Ovary (tissue), 9 donors: ENCODE measurements around the gene MCM8. TPM values are rescaled to one million over a fixed set of nuclear protein-coding genes. Genes with fewer than 3 reads are reported as not detected.

ENCODE experiments used
- DNase-seq, 5 donors: peaks; one replicate each; pipeline ENCODE4 v3.0.0-alpha.2; 2019 to 2020
- H3K27ac ChIP-seq, 2 donors: fragments of 200-600 bp; one replicate each; pipeline versions ENCODE4 v1.5.1 to v1.8.0; 2019 to 2022
- H3K27me3 ChIP-seq: fragments of 200-600 bp; one replicate; pipeline ENCODE4 v1.8.0; 2022
- H3K36me3 ChIP-seq: fragments of 200-600 bp; sonication (generic); one replicate; pipeline ENCODE4 v1.5.1; 2019
- H3K4me1 ChIP-seq: one replicate; pipeline ENCODE4 v1.8.1; 2013; ENCODE audit warnings: mild to moderate bottlenecking, moderate library complexity; ENCODE audit not compliant: insufficient read depth
- H3K4me3 ChIP-seq: fragments of 200-600 bp; sonication (generic); one replicate; pipeline ENCODE4 v1.5.1; 2017
- H3K9me3 ChIP-seq, 2 donors: fragments of 200-600 bp in 1 of 2; sonication (generic) in 1 of 2; one replicate each; pipeline versions ENCODE4 v1.5.1 to v1.8.1; 2013 to 2019; ENCODE audit warnings: mild to moderate bottlenecking in 1 of 2, moderate library complexity in 1 of 2
- EP300 ChIP-seq: sonication (generic); formaldehyde crosslinking; IDR thresholded peaks from one replicate; pipeline ENCODE4 v1.6.1; 2017; ENCODE audit warnings: antibody characterized with exemption
- POLR2A ChIP-seq: fragments of 450-650 bp; IDR thresholded peaks from one replicate; pipeline ENCODE4 v1.6.1; 2017; ENCODE audit warnings: antibody characterized with exemption, mild to moderate bottlenecking, moderate library complexity
- WGBS, 3 donors: extraction: QIAGEN DNeasy Blood & Tissue Kit in 1 of 3; methylation state at CpG; one replicate each; pipeline versions ENCODE4 v1.1.5 to v1.1.7; 2013 to 2017; 5-methylcytosine and 5-hydroxymethylcytosine counted together
- intact Hi-C, 4 donors: fragments of 100-400 bp; cut with DNase I; formaldehyde crosslinking; loops; one replicate each; pipeline versions ENCODE4 v1.11.0 to v1.15.1; 2022 to 2023
- polyA plus RNA-seq, 2 donors: library from polyadenylated mRNA; stranded (reverse); fragments of 200-250 nt in 1 of 2; fragments of 350-450 nt in 1 of 2; fragmentation: Illumina TruSeq in 1 of 2; extraction: RNeasy Lipid Tissue Mini Kit (QIAGEN cat#74804) in 1 of 2; gene quantifications; one replicate each; pipeline ENCODE4 v1.2.3, GENCODE V29; 2013 to 2014
- total RNA-seq, 7 donors: library from RNA; depleted of rRNA in 2 of 7; stranded (reverse); fragments of >200 nt in 2 of 7; fragmentation: NEBNext Ultra II Directional in 3 of 7; extraction: Animal tissue kit (Norgen Biotek cat#: 25700) in 3 of 7; gene quantifications; one replicate each; pipeline versions ENCODE4 v1.1.0 to v1.2.4, GENCODE V29; 2016 to 2023
- TF ChIP-seq, protein P1 (sequence below), 3 donors: fragments of 450-650 bp in 2 of 3; fragments of 200-600 bp in 1 of 3; IDR thresholded peaks; one replicate each; pipeline versions ENCODE4 v1.5.1 to v1.8.0; 2016 to 2022; ENCODE audit warnings: antibody characterized with exemption in 3 of 3, mild to moderate bottlenecking in 1 of 3
- donor health status: DM: no; HTN: no; CAD: no; lungs with moderate emphysema.
- donor health status: DM: no; HTN: no; CAD: no.
- donor health status: Bipolar disorder and iron deficiency.
- donor health status: DM: yes; HTN: yes; CAD: no.
- donor health status: DM: no; HTN: no; CAD: no.
- donor health status: DM: yes; HTN: yes; CAD: no.

Gene MCM8
- total and polyA plus RNA-seq, 9 donors = 2.3 to 4.9 (median 3.6) TPM

DNA sequence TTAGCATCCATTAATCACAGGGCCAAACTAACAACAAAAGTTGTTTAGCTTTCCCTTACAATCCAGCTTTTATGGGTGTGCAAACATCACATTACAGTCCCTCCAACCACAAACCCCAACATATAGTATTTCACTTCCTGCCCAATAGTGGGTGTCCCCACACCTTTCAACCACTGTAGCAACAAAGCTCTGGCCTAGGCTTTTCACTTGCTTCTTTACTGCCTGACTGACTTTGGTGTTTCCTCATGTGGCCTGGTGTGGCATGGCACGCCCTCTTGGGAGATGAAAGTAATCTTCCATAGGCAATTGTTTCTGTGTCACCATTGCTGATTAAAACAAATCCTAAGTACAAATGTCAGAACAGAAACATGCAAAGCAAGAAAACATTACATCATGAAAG is 46.3 kb downstream of the MCM8 start:
- Histone ChIP-seq H3K4me3 (no peak overlapping the region), H3K36me3 (no peaks in the 10 kb centered on the region), H3K27ac (no peak overlapping the region), H3K27me3 (no peaks in the 10 kb centered on the region), H3K9me3 (no peaks in the 10 kb centered on the region), H3K4me1 (no peaks in the 10 kb centered on the region)
- 91 to 100% (median 97%) methylated on average over 1 of the region's 1 CpG for WGBS, 3 donors
- TF ChIP-seq POLR2A = no peak
- TF ChIP-seq EP300 = no peak
- TF ChIP-seq, protein P1, sequence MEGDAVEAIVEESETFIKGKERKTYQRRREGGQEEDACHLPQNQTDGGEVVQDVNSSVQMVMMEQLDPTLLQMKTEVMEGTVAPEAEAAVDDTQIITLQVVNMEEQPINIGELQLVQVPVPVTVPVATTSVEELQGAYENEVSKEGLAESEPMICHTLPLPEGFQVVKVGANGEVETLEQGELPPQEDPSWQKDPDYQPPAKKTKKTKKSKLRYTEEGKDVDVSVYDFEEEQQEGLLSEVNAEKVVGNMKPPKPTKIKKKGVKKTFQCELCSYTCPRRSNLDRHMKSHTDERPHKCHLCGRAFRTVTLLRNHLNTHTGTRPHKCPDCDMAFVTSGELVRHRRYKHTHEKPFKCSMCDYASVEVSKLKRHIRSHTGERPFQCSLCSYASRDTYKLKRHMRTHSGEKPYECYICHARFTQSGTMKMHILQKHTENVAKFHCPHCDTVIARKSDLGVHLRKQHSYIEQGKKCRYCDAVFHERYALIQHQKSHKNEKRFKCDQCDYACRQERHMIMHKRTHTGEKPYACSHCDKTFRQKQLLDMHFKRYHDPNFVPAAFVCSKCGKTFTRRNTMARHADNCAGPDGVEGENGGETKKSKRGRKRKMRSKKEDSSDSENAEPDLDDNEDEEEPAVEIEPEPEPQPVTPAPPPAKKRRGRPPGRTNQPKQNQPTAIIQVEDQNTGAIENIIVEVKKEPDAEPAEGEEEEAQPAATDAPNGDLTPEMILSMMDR (IDR thresholded peaks at IDR 0.05) = no peak
- intact Hi-C loops = no loop called here
- DNase-seq = no peak

DNA sequence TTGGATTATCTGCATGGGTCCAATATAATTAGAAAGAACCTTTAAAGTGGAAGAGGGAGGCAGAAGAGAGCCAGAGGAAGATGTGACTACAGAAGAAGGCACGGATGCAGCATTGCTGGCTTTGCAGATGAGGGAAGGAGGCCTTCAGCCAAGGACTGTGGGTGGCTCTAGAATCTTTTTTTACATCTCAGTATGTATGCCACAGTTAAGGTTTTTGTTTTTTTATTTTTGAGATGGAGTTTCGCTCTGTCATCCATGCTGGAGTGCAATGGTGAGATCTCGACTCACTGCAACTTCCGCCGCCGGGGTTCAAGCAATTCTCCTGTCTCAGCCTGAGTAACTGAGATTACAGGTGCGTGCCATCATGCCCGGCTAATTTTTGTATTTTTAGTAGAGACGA is 49.3 kb downstream of the MCM8 start:
- no peak for DNase-seq
- Histone ChIP-seq H3K9me3 (no peaks in the 10 kb centered on the region), H3K27ac (no peak overlapping the region), H3K4me1 (no peaks in the 10 kb centered on the region), H3K4me3 (no peak overlapping the region), H3K27me3 (no peaks in the 10 kb centered on the region), H3K36me3 (no peaks in the 10 kb centered on the region)
- TF ChIP-seq, protein P1 (IDR thresholded peaks at IDR 0.05) = no peak
- no peak for TF ChIP-seq EP300
- no peak for TF ChIP-seq POLR2A
- intact Hi-C loops = no loop called here
- WGBS, 3 donors = 92 to 94% (median 93%) methylated on average over 9 of the region's 9 CpGs

- no peaks in the 10 kb centered on the region for H3K4me1 ChIP-seq
- no peaks in the 10 kb centered on the region for H3K36me3 ChIP-seq
- no peaks in the 10 kb centered on the region for H3K9me3 ChIP-seq
- no peak overlapping the region for H3K4me3 ChIP-seq
- H3K27me3 ChIP-seq = no peaks in the 10 kb centered on the region
- TF ChIP-seq POLR2A (no peak), EP300 (no peak)
- TF ChIP-seq, protein P1 (IDR thresholded peaks at IDR 0.05) = no peak
- H3K27ac ChIP-seq = no peak overlapping the region
- no peak for DNase-seq
- 63 to 73% (median 71%) methylated on average over 8 of the region's 8 CpGs for WGBS, 3 donors
- intact Hi-C loops = no loop called here
These were observed 50.4 kb downstream of the MCM8 start for GRCh38 chr20:6000871-6001270.

DNA sequence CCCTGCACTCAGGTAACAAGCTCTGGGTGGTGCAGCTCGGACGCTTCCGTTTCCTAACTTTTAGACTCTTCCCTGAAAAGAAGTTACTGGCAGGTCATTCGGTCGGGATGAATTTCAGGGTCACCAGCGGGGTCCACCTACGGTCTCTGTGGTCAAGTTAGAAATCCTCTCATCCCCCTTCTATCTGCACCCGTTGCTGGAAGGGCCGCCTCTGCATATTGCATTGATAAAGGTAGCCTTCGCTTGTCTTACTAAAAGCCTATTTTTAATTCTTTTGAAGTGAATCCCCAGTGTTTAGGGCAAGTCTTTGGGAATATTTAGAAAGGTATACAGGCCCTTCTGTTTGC is 56.1 kb downstream of the MCM8 start:
- no peak for DNase-seq
- WGBS, 3 donors = 0% methylated on average over 10 of the region's 10 CpGs
- peaks cover 4% of the 10 kb centered on the region for H3K4me1 ChIP-seq
- TF ChIP-seq EP300 (no peak), POLR2A (no peak)
- TF ChIP-seq, protein P1 (IDR thresholded peaks at IDR 0.05) = no peak
- H3K9me3 ChIP-seq = no peaks in the 10 kb centered on the region
- peak overlapping the region; percentile 77 to 81 for H3K27ac ChIP-seq
- peak overlapping the region; percentile 90 for H3K4me3 ChIP-seq
- intact Hi-C loops = no loop called here
- no peaks in the 10 kb centered on the region for H3K27me3 ChIP-seq
- no peaks in the 10 kb centered on the region for H3K36me3 ChIP-seq

- H3K27ac ChIP-seq = no peak overlapping the region
- WGBS, 3 donors = 1 to 8% (median 6%) methylated on average over 4 of the region's 4 CpGs
- no peaks in the 10 kb centered on the region for H3K27me3 ChIP-seq
- TF ChIP-seq, protein P1 (IDR thresholded peaks at IDR 0.05) = no peak
- TF ChIP-seq EP300 = no peak
- TF ChIP-seq POLR2A = no peak
- intact Hi-C loops = no loop called here
- H3K36me3 ChIP-seq = no peaks in the 10 kb centered on the region
- DNase-seq = no peak
- H3K4me3 ChIP-seq = peak overlapping the region; percentile 90
- H3K9me3 ChIP-seq = no peaks in the 10 kb centered on the region
- peaks cover 4% of the 10 kb centered on the region for H3K4me1 ChIP-seq
These were observed 56.7 kb downstream of the MCM8 start for GRCh38 chr20:6007094-6007528.
